HepG2 (cell line): Measurements from ENCODE around the gene P2RX3. TPM values are rescaled to one million over a fixed set of nuclear protein-coding genes. Genes with fewer than 3 reads are reported as not detected.

Experiments
- ATAC-seq: fragments of 200-7000 bp; cut with Tn5 transposase; 3 replicates; pipeline ENCODE4 v1.9.1; 2020; ENCODE audit warnings: mild to moderate bottlenecking, moderate library complexity
- BruUV-seq: library from RNA; stranded (reverse); fragments of 400-500 nt; replicated peaks from 2 replicates; lab custom pipeline; 2021; lab: Mats Ljungman, UMichigan
- CTCF ChIA-PET: fragments of 300-600 bp; formaldehyde crosslinking; extraction: SDS; loops from one replicate; lab custom pipeline; 2021; ENCODE audit warnings: low total read pairs, inconsistent platforms, low intra/inter-chr PET ratio; lab: Yijun Ruan, JAX
- POLR2A ChIA-PET: fragments of 350-600 bp; sonication (Branson Sonifier 250); formaldehyde crosslinking; loops from one replicate; lab custom pipeline; 2020; ENCODE audit warnings: antibody characterized with exemption, inconsistent platforms; lab: Yijun Ruan, JAX
- DNase-seq: peaks from one replicate; pipeline ENCODE4 v3.0.0-alpha.2; 2015; ENCODE audit warnings: low spot score
- FAIRE-seq: peaks from 3 replicates; lab custom pipeline; 2011; peaks lifted over from hg19 to GRCh38; lab: Jason Lieb, UNC
- H2AFZ ChIP-seq: one replicate; pipeline ENCODE4 v1.6.1; 2011; ENCODE audit warnings: low read length, inconsistent platforms
- H3K27ac ChIP-seq: fragments of 300-600 bp; 3 replicates; pipeline ENCODE4 v1.8.0; 2011; ENCODE audit warnings: mixed run types, mild to moderate bottlenecking, mixed read lengths, low read length, inconsistent platforms; ENCODE audit not compliant: insufficient read depth; ENCODE audit errors: extremely low read length
- H3K27me3 ChIP-seq, 2 experiments: fragments of 200-600 bp in 1 of 2; 2 replicates in 1 of 2; 3 replicates in 1 of 2; pipeline versions ENCODE4 v1.6.0 to v1.8.0; 2011; ENCODE audit warnings: low read length in 2 of 2, mild to moderate bottlenecking in 2 of 2, moderate library complexity in 2 of 2, inconsistent platforms in 1 of 2; ENCODE audit not compliant: insufficient read depth in 2 of 2, control insufficient read depth in 1 of 2
- H3K36me3 ChIP-seq, 2 experiments: fragments of 200-600 bp in 1 of 2; replicated peaks in 1 of 2; 2 replicates in 1 of 2; 3 replicates in 1 of 2; pipeline versions ENCODE4 v1.5.1 to v1.8.0; 2011; ENCODE audit warnings: low read length in 2 of 2, inconsistent platforms in 1 of 2; ENCODE audit not compliant: insufficient read depth in 2 of 2, control insufficient read depth in 1 of 2
- H3K4me1 ChIP-seq: 2 replicates; pipeline ENCODE4 v1.5.1; 2012; ENCODE audit warnings: low read length, inconsistent platforms; ENCODE audit not compliant: insufficient read depth
- H3K4me2 ChIP-seq: 2 replicates; pipeline ENCODE4 v1.6.0; 2011; ENCODE audit warnings: low read depth, low read length, inconsistent platforms
- H3K4me3 ChIP-seq, 3 experiments: fragments of 200-600 bp in 1 of 3; sonication (generic), shearing (Covaris generic) in 1 of 3; replicated peaks in 1 of 3; 2 replicates each; pipeline ENCODE4 v1.5.1; 2011 to 2016; ENCODE audit warnings: low read length in 3 of 3, inconsistent platforms in 2 of 3, low read depth in 2 of 3, mild to moderate bottlenecking in 2 of 3, control low read depth in 1 of 3, mixed read lengths in 1 of 3; ENCODE audit not compliant: insufficient read depth in 1 of 3
- H3K79me2 ChIP-seq: one replicate; pipeline ENCODE4 v1.6.1; 2011; ENCODE audit warnings: low read length, inconsistent platforms; ENCODE audit not compliant: insufficient read depth
- H3K9ac ChIP-seq: 2 replicates; pipeline ENCODE4 v1.6.0; 2011; ENCODE audit warnings: mild to moderate bottlenecking, low read depth, low read length, inconsistent platforms; ENCODE audit not compliant: insufficient read depth
- H3K9me3 ChIP-seq: 2 replicates; pipeline ENCODE4 v1.5.1; 2012; ENCODE audit warnings: mild to moderate bottlenecking, low read length
- H4K20me1 ChIP-seq: 2 replicates; pipeline ENCODE4 v1.6.0; 2011; ENCODE audit warnings: inconsistent platforms, mild to moderate bottlenecking, low read length, moderate library complexity; ENCODE audit not compliant: insufficient read depth
- BORCS8-MEF2B ChIP-seq: sonication (generic); formaldehyde crosslinking; IDR thresholded peaks from 2 replicates; pipeline ENCODE4 v1.8.0; 2022; ENCODE audit warnings: mild to moderate bottlenecking, missing genetic modification reagents
- EED ChIP-seq: sonication (generic); formaldehyde crosslinking; IDR thresholded peaks from 2 replicates; pipeline ENCODE4 v1.5.0; 2020; ENCODE audit warnings: mild to moderate bottlenecking, missing genetic modification reagents
- FOXO4 ChIP-seq: sonication (generic); formaldehyde crosslinking; conservative IDR thresholded peaks from 2 replicates; pipeline ENCODE4 v1.8.1; 2023; ENCODE audit warnings: missing genetic modification reagents
- MIER3 ChIP-seq: IDR thresholded peaks from 2 replicates; pipeline ENCODE4 v1.6.1; 2016; ENCODE audit warnings: missing compliant biosample characterization, borderline replicate concordance
- NFE2 ChIP-seq: sonication (generic); formaldehyde crosslinking; IDR thresholded peaks from 2 replicates; pipeline ENCODE4 v1.4.0; 2020; ENCODE audit warnings: missing genetic modification reagents
- RXRB ChIP-seq: IDR thresholded peaks from 2 replicates; pipeline ENCODE4 v1.6.1; 2016; ENCODE audit warnings: borderline replicate concordance, missing genetic modification reagents, missing compliant biosample characterization
- ZGPAT ChIP-seq: IDR thresholded peaks from 2 replicates; pipeline ENCODE4 v1.6.1; 2016; ENCODE audit warnings: mild to moderate bottlenecking
- ZNF33A ChIP-seq: sonication (generic); formaldehyde crosslinking; IDR thresholded peaks from 2 replicates; pipeline ENCODE4 v1.5.1; 2020; ENCODE audit warnings: missing genetic modification reagents, mild to moderate bottlenecking, moderate library complexity, borderline replicate concordance
- ZNF597 ChIP-seq: sonication (generic); formaldehyde crosslinking; IDR thresholded peaks from 2 replicates; pipeline ENCODE4 v1.5.0; 2020; ENCODE audit warnings: missing genetic modification reagents
- ZNF609 ChIP-seq: sonication (generic); formaldehyde crosslinking; IDR thresholded peaks from 2 replicates; pipeline ENCODE4 v1.4.0; 2020; ENCODE audit warnings: mild to moderate bottlenecking, missing genetic modification reagents, borderline replicate concordance
- ZNF660 ChIP-seq: sonication (generic); formaldehyde crosslinking; IDR thresholded peaks from 2 replicates; pipeline ENCODE4 v1.5.1; 2020; ENCODE audit warnings: mild to moderate bottlenecking, low read depth, missing genetic modification reagents, borderline replicate concordance
- ZNF891 ChIP-seq: sonication (generic); formaldehyde crosslinking; IDR thresholded peaks from 2 replicates; pipeline ENCODE4 v1.5.0; 2020; ENCODE audit warnings: mild to moderate bottlenecking, missing genetic modification reagents
- WGBS: methylation state at CpG from one replicate; pipeline ENCODE4 v1.1.6; 2017; ENCODE audit warnings: low lambda C conversion rate; 5-methylcytosine and 5-hydroxymethylcytosine counted together
- in situ Hi-C: cut with HindIII; loops from 2 replicates; pipeline ENCODE4 v1.10.0; 2017; ENCODE audit warnings: low pct_unique_long_range_greater_than_20kb; ENCODE audit not compliant: extremely low pct_ligation_motif_present
- intact Hi-C: fragments of 100-400 bp; cut with micrococcal nuclease; formaldehyde crosslinking; loops from one replicate; pipeline ENCODE4 v1.10.0; 2022; ENCODE audit not compliant: unreplicated experiment
- polyA plus RNA-seq, 8 experiments: library from polyadenylated mRNA; depleted of rRNA in 3 of 8; stranded (reverse) in 7 of 8; unstranded in 1 of 8; fragments of >200 nt; fragmentation: Illumina TruSeq in 4 of 8; extraction: Trizol in 4 of 8; gene quantifications; 2 replicates each; pipeline versions ENCODE4 v1.2.1 to v1.2.3, GENCODE V29; 2011 to 2016; ENCODE audit warnings: low read depth in 4 of 8, missing spikeins in 1 of 8, mixed read lengths in 1 of 8; ENCODE audit not compliant: insufficient read depth in 1 of 8
- total RNA-seq, 5 experiments: library from RNA; depleted of rRNA; stranded (reverse); fragments of >200 nt; fragmentation: Illumina TruSeq; extraction: Trizol; gene quantifications; 2 replicates each; pipeline ENCODE4 v1.2.3, GENCODE V29; 2016; ENCODE audit warnings: low read depth in 1 of 5

P2RX3 gene
- total and polyA plus RNA-seq, 2 of the 13 experiments (the other 11 are each of a cell fraction or from before 2014, with no cell fraction given) = 0.08 TPM; not detected in 1

- Histone ChIP-seq H3K27ac (peak within 1 kb of the TSS; percentile 65), H3K4me3 (peak within 1 kb of the TSS; percentile 61 to 85 (median 80)), H3K4me2 (peak within 1 kb of the TSS; percentile 95), H3K9ac (peak within 1 kb of the TSS; percentile 81), H4K20me1 (no peaks in the 10 kb centered on the region), H3K36me3 (peaks cover 19 to 33% of the 10 kb centered on the region in 2 experiments), H3K79me2 (peaks cover 32% of the 10 kb centered on the region), H3K4me1 (peaks cover 37% of the 10 kb centered on the region), H3K27me3 (0 out of 5 replicates have a peak, but pooled peaks cover 0 to 6% of the 10 kb centered on the region in 2 experiments), H3K9me3 (no peaks in the 10 kb centered on the region), H2AFZ (peak within 1 kb of the TSS; percentile 99)
- no TSS peak for BruUV-seq
- CTCF ChIA-PET = no interaction called here
- DNase-seq (peak; percentile 79), ATAC-seq (peak; percentile 98), FAIRE-seq (peak; percentile 81)
- 6% methylated on average over 3 of the region's 69 CpGs for WGBS
- POLR2A ChIA-PET = interaction anchor here (0.6 to 3.4 kb wide), 13 partner anchors 10 to 486 kb away, joined by 3 to 65 read pairs (median 3); partner anchors contain the start of genes SERPING1 and TNKS1BP1
- intact Hi-C loops = loop anchor here (1.0 to 5.0 kb wide), 2 partner anchors 10 to 43 kb away; no protein-coding TSS in a partner anchor
- in situ Hi-C loops = no loop called here
- no peak for TF ChIP-seq EED (CRISPR knock-in tag)
- TF ChIP-seq BORCS8-MEF2B (CRISPR knock-in tag) = peak; percentile 10; the same call in 1 of the 2 replicates
- TF ChIP-seq ZNF609 (CRISPR knock-in tag) = no peak
- peak; percentile 35; the same call in 1 of the 2 replicates for TF ChIP-seq ZGPAT (CRISPR knock-in tag)
- TF ChIP-seq NFE2 = no peak
- TF ChIP-seq MIER3 = no peak; the same call in 1 of the 2 replicates
- 0 out of 2 replicates have a peak, but pooled peaks have one; percentile 2 for TF ChIP-seq FOXO4 (CRISPR knock-in tag)
- TF ChIP-seq RXRB = peak; percentile 25; the same call in 1 of the 2 replicates
- no peak for TF ChIP-seq ZNF597
- no peak for TF ChIP-seq ZNF660 (CRISPR knock-in tag)
- no peak; the same call in 1 of the 2 replicates for TF ChIP-seq ZNF891 (CRISPR knock-in tag)
- TF ChIP-seq ZNF33A (CRISPR knock-in tag) = no peak
These were observed 2.6 kb upstream of the P2RX3 start, which contains the start of gene SSRP1 for GRCh38 chr11:57335343-57336110. TSS of gene SSRP1 (minus strand) at chr11:57335892. CDS start at chr11:57335121, 771 bp downstream.
